HEK293 (cell line): ENCODE results near the gene LRP8.
A peak's percentile ranks its signal among the peaks of the same experiment; 100 is the strongest.

Source experiments
- KLF8 ChIP-seq: fragments of 450-650 bp; formaldehyde crosslinking; IDR thresholded peaks from 2 replicates; pipeline ENCODE4 v1.5.1; 2016; ENCODE audit warnings: missing biosample characterization, missing genetic modification characterization
- KLF9 ChIP-seq: fragments of 450-650 bp; formaldehyde crosslinking; IDR thresholded peaks from 2 replicates; pipeline ENCODE4 v1.5.1; 2016; ENCODE audit warnings: missing biosample characterization, missing genetic modification characterization, low read depth
- MEIS1 ChIP-seq: sonication (generic); formaldehyde crosslinking; IDR thresholded peaks from 2 replicates; pipeline ENCODE4 v1.8.1; 2022; ENCODE audit warnings: missing genetic modification reagents, mild to moderate bottlenecking, borderline replicate concordance
- SALL2 ChIP-seq: fragments of 450-650 bp; formaldehyde crosslinking; IDR thresholded peaks from 2 replicates; pipeline ENCODE4 v1.5.0; 2017; ENCODE audit warnings: missing biosample characterization, mild to moderate bottlenecking, missing genetic modification characterization, borderline replicate concordance
- SP2 ChIP-seq: fragments of 450-650 bp; formaldehyde crosslinking; IDR thresholded peaks from 2 replicates; pipeline ENCODE4 v1.5.1; 2016; ENCODE audit warnings: missing biosample characterization, missing genetic modification characterization
- SP7 ChIP-seq: fragments of 450-650 bp; formaldehyde crosslinking; IDR thresholded peaks from 2 replicates; pipeline ENCODE4 v1.5.1; 2016; ENCODE audit warnings: missing biosample characterization, missing genetic modification characterization
- ZBTB8A ChIP-seq: fragments of 450-650 bp; formaldehyde crosslinking; IDR thresholded peaks from 2 replicates; pipeline ENCODE4 v1.5.1; 2016; ENCODE audit warnings: missing biosample characterization, missing genetic modification characterization
- ZFP3 ChIP-seq: fragments of 450-650 bp; formaldehyde crosslinking; IDR thresholded peaks from 2 replicates; pipeline ENCODE4 v1.5.1; 2016; ENCODE audit warnings: low read depth, missing biosample characterization, missing genetic modification characterization
- ZNF114 ChIP-seq: fragments of 450-650 bp; formaldehyde crosslinking; IDR thresholded peaks from 2 replicates; pipeline ENCODE4 v1.5.0; 2017; ENCODE audit warnings: missing biosample characterization, missing genetic modification characterization
- ZNF214 ChIP-seq: fragments of 450-650 bp; formaldehyde crosslinking; IDR thresholded peaks from 2 replicates; pipeline ENCODE4 v1.5.1; 2017; ENCODE audit warnings: missing biosample characterization, mild to moderate bottlenecking, missing genetic modification characterization, borderline replicate concordance
- ZNF324 ChIP-seq: fragments of 450-650 bp; formaldehyde crosslinking; IDR thresholded peaks from 2 replicates; pipeline ENCODE4 v1.5.1; 2016; ENCODE audit warnings: missing biosample characterization, missing genetic modification characterization
- ZNF341 ChIP-seq: fragments of 450-650 bp; formaldehyde crosslinking; IDR thresholded peaks from 2 replicates; pipeline ENCODE4; 2016; ENCODE audit warnings: low read depth, missing biosample characterization, missing genetic modification characterization
- ZNF404 ChIP-seq: fragments of 450-650 bp; formaldehyde crosslinking; IDR thresholded peaks from 2 replicates; pipeline ENCODE4 v1.5.1; 2017; ENCODE audit warnings: missing biosample characterization, missing genetic modification characterization
- ZNF423 ChIP-seq: fragments of 450-650 bp; formaldehyde crosslinking; IDR thresholded peaks from 2 replicates; pipeline ENCODE4 v1.5.1; 2016; ENCODE audit warnings: missing biosample characterization, missing genetic modification characterization
- ZNF426 ChIP-seq: fragments of 450-650 bp; formaldehyde crosslinking; IDR thresholded peaks from 2 replicates; pipeline ENCODE4 v1.5.1; 2017; ENCODE audit warnings: missing biosample characterization, missing genetic modification characterization, mild to moderate bottlenecking, inconsistent platforms, moderate library complexity
- ZNF48 ChIP-seq: fragments of 450-650 bp; formaldehyde crosslinking; IDR thresholded peaks from 2 replicates; pipeline ENCODE4 v1.5.1; 2016; ENCODE audit warnings: missing biosample characterization, missing genetic modification characterization
- ZNF600 ChIP-seq: fragments of 450-650 bp; formaldehyde crosslinking; IDR thresholded peaks from 2 replicates; pipeline ENCODE4 v1.5.1; 2016; ENCODE audit warnings: missing biosample characterization, missing genetic modification characterization
- ZNF610 ChIP-seq: fragments of 450-650 bp; formaldehyde crosslinking; IDR thresholded peaks from 2 replicates; pipeline ENCODE4 v1.5.1; 2016; ENCODE audit warnings: missing biosample characterization, missing genetic modification characterization, borderline replicate concordance
- ZNF629 ChIP-seq: fragments of 450-650 bp; formaldehyde crosslinking; IDR thresholded peaks from 2 replicates; pipeline ENCODE4 v1.5.1; 2017; ENCODE audit warnings: missing biosample characterization, missing genetic modification characterization
- ZNF701 ChIP-seq: fragments of 450-650 bp; formaldehyde crosslinking; IDR thresholded peaks from 2 replicates; pipeline ENCODE4 v1.5.1; 2016; ENCODE audit warnings: missing biosample characterization, missing genetic modification characterization
- ZNF707 ChIP-seq: fragments of 450-650 bp; formaldehyde crosslinking; IDR thresholded peaks from 2 replicates; pipeline ENCODE4 v1.5.1; 2016; ENCODE audit warnings: missing biosample characterization, missing genetic modification characterization
- ZNF747 ChIP-seq: fragments of 450-650 bp; formaldehyde crosslinking; IDR thresholded peaks from 2 replicates; pipeline ENCODE4 v1.5.1; 2016; ENCODE audit warnings: missing biosample characterization, missing genetic modification characterization
- ZNF843 ChIP-seq: fragments of 450-650 bp; formaldehyde crosslinking; IDR thresholded peaks from 2 replicates; pipeline ENCODE4 v1.5.1; 2016; ENCODE audit warnings: missing biosample characterization, missing genetic modification characterization
- TF ChIP-seq, protein P1 (sequence below): fragments of 450-650 bp; formaldehyde crosslinking; IDR thresholded peaks from 2 replicates; pipeline ENCODE4 v1.5.1; 2016; ENCODE audit warnings: missing biosample characterization, missing genetic modification characterization
- TF ChIP-seq, protein P2 (sequence below): fragments of 450-650 bp; formaldehyde crosslinking; IDR thresholded peaks from 2 replicates; pipeline ENCODE4 v1.5.1; 2016; ENCODE audit warnings: missing biosample characterization, missing genetic modification characterization, borderline replicate concordance
- TF ChIP-seq, protein P3 (sequence below): fragments of 450-650 bp; formaldehyde crosslinking; IDR thresholded peaks from 2 replicates; pipeline ENCODE4 v1.5.1; 2017; ENCODE audit warnings: missing biosample characterization, missing genetic modification characterization
- TF ChIP-seq, protein P4 (sequence below): fragments of 450-650 bp; formaldehyde crosslinking; IDR thresholded peaks from 2 replicates; pipeline ENCODE4 v1.5.1; 2016; ENCODE audit warnings: missing biosample characterization, missing genetic modification characterization, borderline replicate concordance
- TF ChIP-seq, protein P5 (sequence below): fragments of 450-650 bp; formaldehyde crosslinking; IDR thresholded peaks from 2 replicates; pipeline ENCODE4 v1.5.1; 2017; ENCODE audit warnings: missing biosample characterization, mild to moderate bottlenecking, missing genetic modification characterization, moderate library complexity

The LRP8 gene

DNA sequence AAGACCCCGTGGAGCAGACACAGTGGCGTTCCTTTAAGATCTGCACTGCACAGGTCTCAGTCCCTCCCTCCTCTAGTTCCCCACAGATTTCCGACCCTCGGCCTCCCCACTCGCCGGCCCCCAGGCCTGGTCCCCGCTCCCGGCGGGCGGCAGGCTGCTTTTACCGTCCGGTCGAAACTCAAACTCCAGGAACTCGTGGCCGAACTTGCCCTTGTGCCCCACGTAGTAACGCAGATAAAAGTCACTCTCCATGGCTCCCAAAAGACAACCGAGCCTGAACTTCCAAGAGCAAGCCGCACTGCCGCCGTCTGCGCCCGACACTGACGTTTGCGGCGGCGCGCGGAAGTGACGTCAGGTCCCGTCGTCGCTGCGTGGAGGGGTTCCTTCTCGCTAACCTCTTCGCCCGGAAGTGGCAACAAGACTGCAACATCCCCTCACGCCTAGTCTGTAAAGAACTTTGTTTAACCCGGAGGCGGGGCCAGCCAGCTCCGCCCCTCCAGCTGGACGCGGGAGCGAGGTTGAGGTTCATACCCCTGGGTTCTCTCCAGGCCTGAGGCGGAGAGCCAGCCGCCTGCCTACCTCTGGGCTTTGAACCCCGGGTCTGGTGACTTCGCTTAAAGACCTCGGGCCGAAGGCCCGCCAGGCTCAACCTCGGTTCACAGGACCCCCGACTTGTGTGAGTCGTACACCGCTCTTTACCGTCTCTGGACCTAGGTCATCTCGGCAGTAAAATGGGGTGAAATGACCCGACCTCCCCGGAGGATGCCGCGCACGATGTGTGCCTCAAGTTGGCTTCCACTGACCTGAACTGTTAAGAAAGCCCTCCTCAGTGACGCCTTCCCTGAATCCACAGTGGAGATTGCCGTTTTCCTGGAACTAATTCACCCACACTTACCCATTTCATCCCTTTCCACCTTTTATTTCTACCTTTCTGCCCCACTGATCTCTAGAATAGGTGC is 89.4 kb downstream of the LRP8 start, which contains the start of gene MAGOH (continued):
- TF ChIP-seq SP2 (tag by site-specific recombination) (peak; percentile 94), ZNF747 (no peak), ZNF324 (tag by site-specific recombination) (no peak), ZBTB8A (tag by site-specific recombination) (0 out of 2 replicates have a peak, but pooled peaks have one; percentile 25), ZNF610 (tag by site-specific recombination) (no peak; the same call in 1 of the 2 replicates), KLF8 (peak; percentile 40; the same call in 1 of the 2 replicates), ZNF701 (tag by site-specific recombination) (no peak), ZNF426 (tag by site-specific recombination) (no peak), SALL2 (no peak), ZFP3 (tag by site-specific recombination) (no peak), ZNF423 (tag by site-specific recombination) (no peak), ZNF214 (tag by site-specific recombination) (no peak), KLF9 (tag by site-specific recombination) (peak; percentile 69; the same call in 1 of the 2 replicates), ZNF341 (0 out of 2 replicates have a peak, but pooled peaks have one; percentile 45), SP7 (tag by site-specific recombination) (peak; percentile 86), ZNF707 (no peak), ZNF629 (peak; percentile 99), ZNF48 (tag by site-specific recombination) (no peak), MEIS1 (CRISPR knock-in tag) (no peak), ZNF114 (no peak), ZNF404 (tag by site-specific recombination) (no peak), ZNF843 (tag by site-specific recombination) (no peak), ZNF600 (tag by site-specific recombination) (peak; percentile 55; the same call in 1 of the 2 replicates)
- TF ChIP-seq, protein P1, sequence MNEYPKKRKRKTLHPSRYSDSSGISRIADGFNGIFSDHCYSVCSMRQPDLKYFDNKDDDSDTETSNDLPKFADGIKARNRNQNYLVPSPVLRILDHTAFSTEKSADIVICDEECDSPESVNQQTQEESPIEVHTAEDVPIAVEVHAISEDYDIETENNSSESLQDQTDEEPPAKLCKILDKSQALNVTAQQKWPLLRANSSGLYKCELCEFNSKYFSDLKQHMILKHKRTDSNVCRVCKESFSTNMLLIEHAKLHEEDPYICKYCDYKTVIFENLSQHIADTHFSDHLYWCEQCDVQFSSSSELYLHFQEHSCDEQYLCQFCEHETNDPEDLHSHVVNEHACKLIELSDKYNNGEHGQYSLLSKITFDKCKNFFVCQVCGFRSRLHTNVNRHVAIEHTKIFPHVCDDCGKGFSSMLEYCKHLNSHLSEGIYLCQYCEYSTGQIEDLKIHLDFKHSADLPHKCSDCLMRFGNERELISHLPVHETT (tag by site-specific recombination), result 0 out of 2 replicates have a peak, but pooled peaks have one; percentile 53
- TF ChIP-seq, protein P2, sequence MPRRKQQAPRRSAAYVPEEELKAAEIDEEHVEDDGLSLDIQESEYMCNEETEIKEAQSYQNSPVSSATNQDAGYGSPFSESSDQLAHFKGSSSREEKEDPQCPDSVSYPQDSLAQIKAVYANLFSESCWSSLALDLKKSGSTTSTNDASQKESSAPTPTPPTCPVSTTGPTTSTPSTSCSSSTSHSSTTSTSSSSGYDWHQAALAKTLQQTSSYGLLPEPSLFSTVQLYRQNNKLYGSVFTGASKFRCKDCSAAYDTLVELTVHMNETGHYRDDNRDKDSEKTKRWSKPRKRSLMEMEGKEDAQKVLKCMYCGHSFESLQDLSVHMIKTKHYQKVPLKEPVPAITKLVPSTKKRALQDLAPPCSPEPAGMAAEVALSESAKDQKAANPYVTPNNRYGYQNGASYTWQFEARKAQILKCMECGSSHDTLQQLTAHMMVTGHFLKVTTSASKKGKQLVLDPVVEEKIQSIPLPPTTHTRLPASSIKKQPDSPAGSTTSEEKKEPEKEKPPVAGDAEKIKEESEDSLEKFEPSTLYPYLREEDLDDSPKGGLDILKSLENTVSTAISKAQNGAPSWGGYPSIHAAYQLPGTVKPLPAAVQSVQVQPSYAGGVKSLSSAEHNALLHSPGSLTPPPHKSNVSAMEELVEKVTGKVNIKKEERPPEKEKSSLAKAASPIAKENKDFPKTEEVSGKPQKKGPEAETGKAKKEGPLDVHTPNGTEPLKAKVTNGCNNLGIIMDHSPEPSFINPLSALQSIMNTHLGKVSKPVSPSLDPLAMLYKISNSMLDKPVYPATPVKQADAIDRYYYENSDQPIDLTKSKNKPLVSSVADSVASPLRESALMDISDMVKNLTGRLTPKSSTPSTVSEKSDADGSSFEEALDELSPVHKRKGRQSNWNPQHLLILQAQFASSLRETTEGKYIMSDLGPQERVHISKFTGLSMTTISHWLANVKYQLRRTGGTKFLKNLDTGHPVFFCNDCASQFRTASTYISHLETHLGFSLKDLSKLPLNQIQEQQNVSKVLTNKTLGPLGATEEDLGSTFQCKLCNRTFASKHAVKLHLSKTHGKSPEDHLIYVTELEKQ (tag by site-specific recombination), result no peak
- TF ChIP-seq, protein P3, sequence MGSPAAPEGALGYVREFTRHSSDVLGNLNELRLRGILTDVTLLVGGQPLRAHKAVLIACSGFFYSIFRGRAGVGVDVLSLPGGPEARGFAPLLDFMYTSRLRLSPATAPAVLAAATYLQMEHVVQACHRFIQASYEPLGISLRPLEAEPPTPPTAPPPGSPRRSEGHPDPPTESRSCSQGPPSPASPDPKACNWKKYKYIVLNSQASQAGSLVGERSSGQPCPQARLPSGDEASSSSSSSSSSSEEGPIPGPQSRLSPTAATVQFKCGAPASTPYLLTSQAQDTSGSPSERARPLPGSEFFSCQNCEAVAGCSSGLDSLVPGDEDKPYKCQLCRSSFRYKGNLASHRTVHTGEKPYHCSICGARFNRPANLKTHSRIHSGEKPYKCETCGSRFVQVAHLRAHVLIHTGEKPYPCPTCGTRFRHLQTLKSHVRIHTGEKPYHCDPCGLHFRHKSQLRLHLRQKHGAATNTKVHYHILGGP (tag by site-specific recombination), result no peak
- TF ChIP-seq, protein P4, sequence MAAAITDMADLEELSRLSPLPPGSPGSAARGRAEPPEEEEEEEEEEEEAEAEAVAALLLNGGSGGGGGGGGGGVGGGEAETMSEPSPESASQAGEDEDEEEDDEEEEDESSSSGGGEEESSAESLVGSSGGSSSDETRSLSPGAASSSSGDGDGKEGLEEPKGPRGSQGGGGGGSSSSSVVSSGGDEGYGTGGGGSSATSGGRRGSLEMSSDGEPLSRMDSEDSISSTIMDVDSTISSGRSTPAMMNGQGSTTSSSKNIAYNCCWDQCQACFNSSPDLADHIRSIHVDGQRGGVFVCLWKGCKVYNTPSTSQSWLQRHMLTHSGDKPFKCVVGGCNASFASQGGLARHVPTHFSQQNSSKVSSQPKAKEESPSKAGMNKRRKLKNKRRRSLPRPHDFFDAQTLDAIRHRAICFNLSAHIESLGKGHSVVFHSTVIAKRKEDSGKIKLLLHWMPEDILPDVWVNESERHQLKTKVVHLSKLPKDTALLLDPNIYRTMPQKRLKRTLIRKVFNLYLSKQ (tag by site-specific recombination), result no peak
- TF ChIP-seq, protein P5, sequence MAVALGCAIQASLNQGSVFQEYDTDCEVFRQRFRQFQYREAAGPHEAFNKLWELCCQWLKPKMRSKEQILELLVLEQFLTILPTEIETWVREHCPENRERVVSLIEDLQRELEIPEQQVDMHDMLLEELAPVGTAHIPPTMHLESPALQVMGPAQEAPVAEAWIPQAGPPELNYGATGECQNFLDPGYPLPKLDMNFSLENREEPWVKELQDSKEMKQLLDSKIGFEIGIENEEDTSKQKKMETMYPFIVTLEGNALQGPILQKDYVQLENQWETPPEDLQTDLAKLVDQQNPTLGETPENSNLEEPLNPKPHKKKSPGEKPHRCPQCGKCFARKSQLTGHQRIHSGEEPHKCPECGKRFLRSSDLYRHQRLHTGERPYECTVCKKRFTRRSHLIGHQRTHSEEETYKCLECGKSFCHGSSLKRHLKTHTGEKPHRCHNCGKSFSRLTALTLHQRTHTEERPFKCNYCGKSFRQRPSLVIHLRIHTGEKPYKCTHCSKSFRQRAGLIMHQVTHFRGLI (tag by site-specific recombination), result no peak
